IMR-90 (cell line): Measurements from ENCODE around the gene GRID1. TPM values are rescaled to one million over a fixed set of nuclear protein-coding genes. Genes with fewer than 3 reads are reported as not detected.

ENCODE experiments used
- ATAC-seq: fragments of 200-7000 bp; cut with Tn5 transposase; 2 replicates; pipeline ENCODE4 v1.9.1; 2020; ENCODE audit warnings: low read depth, mild to moderate bottlenecking, moderate library complexity
- BruUV-seq: library from RNA; stranded (reverse); fragments of 400-500 nt; replicated peaks from 2 replicates; lab custom pipeline; 2021; lab: Mats Ljungman, UMichigan
- CTCF ChIA-PET: fragments of 300-600 bp; formaldehyde crosslinking; extraction: SDS; loops from one replicate; lab custom pipeline; 2021; ENCODE audit warnings: antibody characterized with exemption; lab: Yijun Ruan, JAX
- POLR2A ChIA-PET: fragments of 300-600 bp; sonication (Branson Sonifier 250); formaldehyde crosslinking; loops from one replicate; lab custom pipeline; 2022; ENCODE audit warnings: antibody characterized with exemption; ENCODE audit not compliant: unreplicated experiment; lab: Charles Lee
- DNase-seq: peaks from one replicate; pipeline ENCODE4 v3.0.0; 2013
- H2AFZ ChIP-seq: replicated peaks from 2 replicates; pipeline ENCODE3; 2013; ENCODE audit warnings: low read length, mild to moderate bottlenecking; ENCODE audit not compliant: poor library complexity
- H2AK5ac ChIP-seq: 2 replicates; pipeline ENCODE4 v1.6.1; 2013; ENCODE audit warnings: low read depth, low read length, inconsistent platforms
- H2AK9ac ChIP-seq: replicated peaks from 2 replicates; pipeline ENCODE3; 2013; ENCODE audit warnings: mild to moderate bottlenecking, low read depth, low read length, moderate library complexity; ENCODE audit not compliant: poor library complexity
- H2BK120ac ChIP-seq: 2 replicates; pipeline ENCODE4 v1.6.1; 2013; ENCODE audit warnings: low read depth, low read length, inconsistent platforms
- H2BK15ac ChIP-seq: 3 replicates; pipeline ENCODE4 v1.6.1; 2013; ENCODE audit warnings: low read depth, low read length, inconsistent platforms
- H2BK20ac ChIP-seq: 2 replicates; pipeline ENCODE4 v1.6.1; 2013; ENCODE audit warnings: low read depth, mild to moderate bottlenecking, inconsistent platforms, low read length, moderate library complexity
- H2BK5ac ChIP-seq: 2 replicates; pipeline ENCODE4 v1.6.1; 2013; ENCODE audit warnings: mild to moderate bottlenecking, low read depth, low read length, inconsistent platforms; ENCODE audit not compliant: poor library complexity, severe bottlenecking
- H3K14ac ChIP-seq: replicated peaks from 2 replicates; pipeline ENCODE4 v1.6.1; 2013; ENCODE audit warnings: low read depth, low read length, inconsistent platforms
- H3K18ac ChIP-seq: 2 replicates; pipeline ENCODE4 v1.6.1; 2013; ENCODE audit warnings: low read depth, low read length, control low read depth
- H3K23ac ChIP-seq: 2 replicates; pipeline ENCODE4 v1.6.1; 2013; ENCODE audit warnings: low read depth, low read length, inconsistent platforms
- H3K27ac ChIP-seq: 2 replicates; pipeline ENCODE4 v1.5.1; 2013; ENCODE audit warnings: mild to moderate bottlenecking, control low read depth, low read length; ENCODE audit not compliant: insufficient read depth
- H3K27me3 ChIP-seq: 2 replicates; pipeline ENCODE4 v1.6.1; 2013; ENCODE audit warnings: low read length; ENCODE audit not compliant: control insufficient read depth, insufficient read depth
- H3K36me3 ChIP-seq: 2 replicates; pipeline ENCODE4 v1.6.1; 2013; ENCODE audit warnings: low read length, mixed read lengths; ENCODE audit not compliant: control insufficient read depth, insufficient read depth
- H3K4ac ChIP-seq: 2 replicates; pipeline ENCODE4 v1.6.1; 2013; ENCODE audit warnings: low read depth, low read length, inconsistent platforms
- H3K4me1 ChIP-seq: 2 replicates; pipeline ENCODE4 v1.6.1; 2013; ENCODE audit warnings: low read length, mixed read lengths; ENCODE audit not compliant: control insufficient read depth, insufficient read depth
- H3K4me2 ChIP-seq: 2 replicates; pipeline ENCODE4 v1.6.1; 2013; ENCODE audit warnings: low read depth, mild to moderate bottlenecking, control low read depth, low read length, moderate library complexity
- H3K4me3 ChIP-seq: 2 replicates; pipeline ENCODE4 v1.5.1; 2013; ENCODE audit warnings: low read depth, mild to moderate bottlenecking, control low read depth, low read length, moderate library complexity; ENCODE audit not compliant: insufficient read depth
- H3K56ac ChIP-seq: 2 replicates; pipeline ENCODE4 v1.6.1; 2013; ENCODE audit warnings: low read length, inconsistent platforms; ENCODE audit not compliant: insufficient read depth; ENCODE audit errors: extremely low read depth
- H3K79me1 ChIP-seq, 2 experiments: 2 replicates each; pipeline ENCODE4 v1.6.1; 2013; ENCODE audit warnings: low read length in 2 of 2, inconsistent platforms in 1 of 2, low read depth in 1 of 2
- H3K9ac ChIP-seq: 2 replicates; pipeline ENCODE4 v1.6.1; 2013; ENCODE audit warnings: low read depth, low read length, control low read depth
- H3K9me1 ChIP-seq: 2 replicates; pipeline ENCODE4 v1.6.1; 2013; ENCODE audit warnings: low read length, inconsistent platforms; ENCODE audit not compliant: insufficient read depth
- H3K9me3 ChIP-seq: 2 replicates; pipeline ENCODE4 v1.6.1; 2013; ENCODE audit warnings: low read length; ENCODE audit not compliant: control insufficient read depth, insufficient read depth
- H4K20me1 ChIP-seq: 2 replicates; pipeline ENCODE4 v1.6.1; 2013; ENCODE audit warnings: low read length, inconsistent platforms; ENCODE audit not compliant: insufficient read depth
- H4K5ac ChIP-seq: 2 replicates; pipeline ENCODE4 v1.6.1; 2013; ENCODE audit warnings: mild to moderate bottlenecking, low read depth, low read length, control low read depth
- H4K8ac ChIP-seq, 2 experiments: 2 replicates each; pipeline ENCODE4 v1.6.1; 2013; ENCODE audit warnings: low read depth in 2 of 2, low read length in 2 of 2, control low read depth in 1 of 2, inconsistent platforms in 1 of 2
- H4K91ac ChIP-seq: 2 replicates; pipeline ENCODE4 v1.6.1; 2013; ENCODE audit warnings: low read depth, low read length, inconsistent platforms; ENCODE audit not compliant: insufficient read depth
- MAFK ChIP-seq: IDR thresholded peaks from 2 replicates; pipeline ENCODE4 v1.6.1; 2012; ENCODE audit warnings: low read depth, low read length, improper control_type of control experiment
- POLR2A ChIP-seq: IDR thresholded peaks from 2 replicates; pipeline ENCODE4 v1.6.1; 2012; ENCODE audit warnings: mild to moderate bottlenecking, low read depth, low read length
- WGBS, 2 experiments: methylation state at CpG; one replicate each; pipeline versions ENCODE4 v1.1.5 to v1.1.7; 2013; ENCODE audit warnings: missing lambda C conversion rate in 2 of 2; ENCODE audit not compliant: insufficient read length in 1 of 2; ENCODE audit errors: extremely low coverage in 2 of 2; 5-methylcytosine and 5-hydroxymethylcytosine counted together
- dilution Hi-C: fragments of 300-500 bp; cut with HindIII; formaldehyde crosslinking; loops from one replicate; pipeline ENCODE4 v1.14.3; 2018; ENCODE audit warnings: low sequenced_read_pairs; ENCODE audit not compliant: unreplicated experiment
- in situ Hi-C: fragments of 300-500 bp; cut with MboI; formaldehyde crosslinking; loops from 3 replicates; pipeline ENCODE4 v1.14.3; 2019; ENCODE audit warnings: low sequenced_read_pairs, inconsistent platforms, mixed read lengths
- intact Hi-C: fragments of 100-400 bp; cut with micrococcal nuclease; formaldehyde crosslinking; loops from 2 replicates; pipeline ENCODE4 v1.10.0; 2022
- polyA plus RNA-seq, 3 experiments: library from polyadenylated mRNA; depleted of rRNA; stranded (reverse); fragments of >200 nt; gene quantifications; 2 replicates each; pipeline ENCODE4 v1.2.3, GENCODE V29; 2012; ENCODE audit warnings: low replicate concordance in 1 of 3
- total RNA-seq: library from RNA; depleted of rRNA; stranded (reverse); fragments of >200 nt; gene quantifications from 2 replicates; pipeline ENCODE4 v1.2.3, GENCODE V29; 2012

The GRID1 gene
- total and polyA plus RNA-seq, 2 of the 4 experiments (the other 2 are of a cell fraction): not detected

DNA sequence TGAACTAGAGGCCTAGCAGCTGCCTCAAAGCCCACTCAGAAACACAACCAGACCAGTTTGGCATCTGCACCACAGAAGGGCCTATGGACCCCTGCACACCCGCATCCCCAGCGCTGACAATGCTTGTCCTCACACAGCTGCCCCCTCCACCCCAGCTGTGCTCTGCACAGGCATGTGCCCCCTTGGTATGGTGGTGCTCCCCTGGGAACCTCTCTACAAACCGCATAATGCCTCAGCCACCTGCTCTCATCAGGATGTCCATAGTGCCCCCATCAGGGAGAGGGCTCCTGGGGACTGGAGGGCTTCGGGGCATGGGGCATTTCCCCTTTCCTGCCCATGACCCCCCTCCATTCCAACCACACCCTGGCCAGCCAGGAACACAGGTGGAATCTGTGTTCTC is 347.5 kb downstream of the GRID1 start:
- Histone ChIP-seq H3K36me3 (no peaks in the 10 kb centered on the region), H3K9ac (no peak overlapping the region), H2AK5ac (no peak overlapping the region), H2BK20ac (no peak overlapping the region), H2BK120ac (no peak overlapping the region), H3K4me1 (no peaks in the 10 kb centered on the region), H2AFZ (no peak overlapping the region), H2BK5ac (no peak overlapping the region), H4K5ac (no peak overlapping the region), H4K91ac (no peak overlapping the region), H3K4ac (no peak overlapping the region), H3K4me3 (no peak overlapping the region), H3K27me3 (no peaks in the 10 kb centered on the region), H3K18ac (no peak overlapping the region), H4K20me1 (no peaks in the 10 kb centered on the region), H3K27ac (no peak overlapping the region), H3K56ac (no peak overlapping the region), H3K9me3 (peaks cover 17% of the 10 kb centered on the region; the same call in 1 of the 2 replicates), H3K79me1 (no peaks in the 10 kb centered on the region), H3K23ac (no peak overlapping the region), H3K9me1 (no peaks in the 10 kb centered on the region), H3K4me2 (no peak overlapping the region), H3K14ac (no peak overlapping the region), H4K8ac (no peak overlapping the region), H2AK9ac (no peak overlapping the region), H2BK15ac (no peak overlapping the region)
- no peak for DNase-seq
- TF ChIP-seq MAFK: no peak
- no peak for TF ChIP-seq POLR2A
- dilution Hi-C loops: no loop called here
- ChIA-PET POLR2A (no interaction called here), CTCF (no interaction called here)
- WGBS, 2 experiments: 68% methylated on average over 3 of the region's 4 CpGs; no CpG with 5 or more reads in 1 of the 2 experiments
- in situ Hi-C loops: no loop called here
- no peak for ATAC-seq
- intact Hi-C loops: no loop called here
- BruUV-seq: no TSS peak
